Tibial nerve (tissue), 4 donors: ENCODE data around the gene CSPG4. TPM values are rescaled to one million over a fixed set of nuclear protein-coding genes. Genes with fewer than 3 reads are reported as not detected.
A peak's percentile ranks its signal among the peaks of the same experiment; 100 is the strongest.

ENCODE experiments used
- DNase-seq, 2 donors: peaks; one replicate each; pipeline ENCODE4 v3.0.0-alpha.2; 2019; ENCODE audit warnings: low spot score in 2 of 2
- H3K27ac ChIP-seq, 4 donors: fragments of 200-600 bp; sonication (generic) in 3 of 4; one replicate each; pipeline ENCODE4 v1.5.1; 2017 to 2019; ENCODE audit warnings: mild to moderate bottlenecking in 1 of 4
- H3K27me3 ChIP-seq, 2 donors: fragments of 200-600 bp; sonication (generic) in 1 of 2; one replicate each; pipeline versions ENCODE4 v1.5.1 to v1.6.0; 2017 to 2019
- H3K36me3 ChIP-seq, 3 donors: fragments of 200-600 bp; sonication (generic); one replicate each; pipeline ENCODE4 v1.5.1; 2018 to 2019
- H3K4me1 ChIP-seq, 4 donors: fragments of 200-600 bp; sonication (generic) in 3 of 4; one replicate each; pipeline ENCODE4 v1.5.1; 2017 to 2019
- H3K4me3 ChIP-seq, 4 donors: fragments of 200-600 bp; sonication (generic) in 3 of 4; one replicate each; pipeline ENCODE4 v1.5.1; 2017 to 2019; ENCODE audit warnings: mild to moderate bottlenecking in 1 of 4, moderate library complexity in 1 of 4
- H3K9me3 ChIP-seq, 4 donors: fragments of 200-600 bp; sonication (generic) in 3 of 4; one replicate each; pipeline ENCODE4 v1.5.1; 2017 to 2019
- CTCF ChIP-seq, 5 experiments: fragments of 200-600 bp in 3 of 5; fragments of 450-650 bp in 2 of 5; sonication (generic) in 3 of 5; IDR thresholded peaks; one replicate each; pipeline ENCODE4 v1.5.1; 2016 to 2019; ENCODE audit warnings: antibody characterized with exemption in 5 of 5, mild to moderate bottlenecking in 3 of 5, moderate library complexity in 2 of 5
- EP300 ChIP-seq, 2 donors: sonication (generic); formaldehyde crosslinking; IDR thresholded peaks; one replicate each; pipeline ENCODE4 v1.6.1; 2017; ENCODE audit warnings: antibody characterized with exemption in 2 of 2, mild to moderate bottlenecking in 1 of 2
- POLR2A ChIP-seq, 2 donors: fragments of 450-650 bp; IDR thresholded peaks; one replicate each; pipeline ENCODE4 v1.6.1; 2017; ENCODE audit warnings: antibody characterized with exemption in 2 of 2, mild to moderate bottlenecking in 2 of 2, moderate library complexity in 2 of 2
- WGBS, 2 donors: methylation state at CpG; one replicate each; pipeline ENCODE4 v1.1.5; 2018; 5-methylcytosine and 5-hydroxymethylcytosine counted together
- total RNA-seq, 4 donors: library from RNA; depleted of rRNA; stranded (reverse); fragments of >200 nt; gene quantifications; one replicate each; pipeline ENCODE4 v1.1.0, GENCODE V29; 2016

The CSPG4 gene
- total RNA-seq, 4 donors from 2014 or later = 100 to 132 (median 115) TPM

GRCh38 chr15:75669191-75669878, 43.3 kb downstream of the CSPG4 start:
- WGBS, 2 donors = 77 to 82% methylated on average over 14 of the region's 14 CpGs
- DNase-seq = no peak
- TF ChIP-seq EP300 (IDR thresholded peaks at IDR 0.05) (no peak), POLR2A (IDR thresholded peaks at IDR 0.05) (no peak), CTCF (IDR thresholded peaks at IDR 0.05) (no peak)
- no peaks in the 10 kb centered on the region for H3K27me3 ChIP-seq
- H3K4me1 ChIP-seq = peaks cover 0 to 63% (median 37%) of the 10 kb centered on the region in 4 donors
- H3K27ac ChIP-seq = peak overlapping the region in 1 of 4 donors; percentile 18
- H3K9me3 ChIP-seq = no peaks in the 10 kb centered on the region
- no peaks in the 10 kb centered on the region for H3K36me3 ChIP-seq
- H3K4me3 ChIP-seq = no peak overlapping the region

GRCh38 chr15:75666823-75667501, 45.7 kb downstream of the CSPG4 start:
- no peak overlapping the region for H3K4me3 ChIP-seq
- H3K4me1 ChIP-seq = peaks cover 0 to 50% (median 21%) of the 10 kb centered on the region in 4 donors
- H3K27me3 ChIP-seq = no peaks in the 10 kb centered on the region
- H3K36me3 ChIP-seq = peaks cover 0 to 9% (median 0%) of the 10 kb centered on the region in 3 donors
- peak overlapping the region; percentile 54 to 78 (median 67) for H3K27ac ChIP-seq
- WGBS, 2 donors = 32 to 48% methylated on average over 6 to 15 of the region's 15 CpGs
- TF ChIP-seq POLR2A (IDR thresholded peaks at IDR 0.05) = no peak
- TF ChIP-seq EP300 (IDR thresholded peaks at IDR 0.05) = peak in 1 of 2 donors; percentile 85
- TF ChIP-seq CTCF (IDR thresholded peaks at IDR 0.05) = no peak
- peak in 1 of 2 donors; percentile 47 for DNase-seq
- no peaks in the 10 kb centered on the region for H3K9me3 ChIP-seq

GRCh38 chr15:75663931-75664421, 48.7 kb downstream of the CSPG4 start:
- no peak for TF ChIP-seq POLR2A (IDR thresholded peaks at IDR 0.05)
- no peak for TF ChIP-seq CTCF (IDR thresholded peaks at IDR 0.05)
- TF ChIP-seq EP300 (IDR thresholded peaks at IDR 0.05) = no peak
- Histone ChIP-seq H3K4me3 (no peak overlapping the region), H3K9me3 (no peaks in the 10 kb centered on the region), H3K4me1 (peaks cover 0 to 69% (median 43%) of the 10 kb centered on the region in 4 donors), H3K36me3 (peaks cover 0 to 12% (median 0%) of the 10 kb centered on the region in 3 donors), H3K27me3 (no peaks in the 10 kb centered on the region), H3K27ac (peak overlapping the region in 2 of 4 donors; percentile 94 to 97)
- 77 to 78% methylated on average over 11 of the region's 11 CpGs for WGBS, 2 donors
- no peak for DNase-seq

DNA sequence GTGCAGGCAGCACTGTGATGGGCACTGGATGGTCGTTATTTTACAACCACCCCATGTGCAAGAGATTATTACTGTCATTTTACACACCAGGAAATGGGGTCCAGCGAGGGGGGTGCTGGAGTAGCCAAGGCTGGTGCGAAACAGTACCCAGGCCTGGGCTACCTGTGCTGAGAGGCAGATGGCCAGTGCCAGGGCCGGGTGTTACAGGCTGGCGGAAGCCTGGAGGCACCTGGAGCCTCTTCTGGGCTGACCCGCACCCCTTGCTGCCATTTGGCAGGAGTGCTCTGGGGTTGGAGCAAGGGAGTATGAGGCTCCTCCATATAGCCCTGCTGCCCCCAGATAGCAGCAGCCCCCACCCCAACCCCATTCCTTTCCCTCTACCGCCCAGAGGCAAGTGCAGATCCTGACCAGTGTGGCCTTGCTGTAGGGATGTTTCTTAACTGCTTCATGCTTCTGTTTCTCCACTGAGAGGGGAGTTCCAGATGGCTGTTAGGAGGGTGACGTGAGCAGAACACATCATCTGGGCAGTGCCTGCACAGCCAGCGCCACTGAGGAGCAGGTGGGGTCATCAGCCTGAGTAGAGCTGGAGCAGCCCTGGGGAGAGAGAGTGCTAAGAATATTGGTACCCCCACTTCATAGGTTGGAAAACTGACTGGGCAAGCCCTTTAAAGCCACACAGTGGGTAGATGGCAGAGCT, 49.7 kb downstream of the CSPG4 start:
- peaks cover 0 to 22% (median 0%) of the 10 kb centered on the region in 3 donors for H3K36me3 ChIP-seq
- H3K27ac ChIP-seq = peak overlapping the region; percentile 63 to 97 (median 86)
- TF ChIP-seq CTCF (IDR thresholded peaks at IDR 0.05) (no peak), POLR2A (IDR thresholded peaks at IDR 0.05) (no peak), EP300 (IDR thresholded peaks at IDR 0.05) (no peak)
- 86 to 92% methylated on average over 9 of the region's 9 CpGs for WGBS, 2 donors
- H3K4me1 ChIP-seq = peaks cover 0 to 75% (median 46%) of the 10 kb centered on the region in 4 donors
- H3K27me3 ChIP-seq = no peaks in the 10 kb centered on the region
- H3K4me3 ChIP-seq = no peak overlapping the region
- DNase-seq = no peak
- H3K9me3 ChIP-seq = no peaks in the 10 kb centered on the region
